NCI-H69 (cell line): ENCODE results near the gene HNRNPC.
A peak's percentile ranks its signal among the peaks of the same experiment; 100 is the strongest.
"Not testable (repeated sequence)": the region's sequence is repeated elsewhere in the genome, so short reads cannot be mapped to it uniquely, and the experiment has no call there.

ENCODE experiments used
- DNase-seq: peaks from one replicate; lab custom pipeline; 2025; lab: John Stamatoyannopoulos, UW

The HNRNPC gene

DNA sequence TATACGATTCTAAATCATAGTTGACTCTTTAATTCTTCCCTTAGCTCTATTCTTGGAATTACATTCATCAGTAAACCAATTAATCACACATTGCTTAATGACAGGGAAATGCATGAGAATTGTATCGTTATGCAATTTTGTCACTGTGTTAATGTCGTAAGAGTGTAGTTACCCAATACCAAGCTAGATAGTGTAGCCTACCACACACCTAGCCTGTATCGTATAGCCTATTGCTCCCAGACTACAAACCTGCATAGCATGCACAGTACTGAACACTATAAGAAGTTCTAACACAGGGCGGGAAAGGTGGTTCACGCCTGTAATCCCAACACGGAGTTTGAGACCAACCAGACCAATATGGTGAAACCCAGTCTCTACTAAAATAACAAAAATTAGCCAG, 24.7 kb downstream of the HNRNPC start:
- DNase-seq: no peak

DNA sequence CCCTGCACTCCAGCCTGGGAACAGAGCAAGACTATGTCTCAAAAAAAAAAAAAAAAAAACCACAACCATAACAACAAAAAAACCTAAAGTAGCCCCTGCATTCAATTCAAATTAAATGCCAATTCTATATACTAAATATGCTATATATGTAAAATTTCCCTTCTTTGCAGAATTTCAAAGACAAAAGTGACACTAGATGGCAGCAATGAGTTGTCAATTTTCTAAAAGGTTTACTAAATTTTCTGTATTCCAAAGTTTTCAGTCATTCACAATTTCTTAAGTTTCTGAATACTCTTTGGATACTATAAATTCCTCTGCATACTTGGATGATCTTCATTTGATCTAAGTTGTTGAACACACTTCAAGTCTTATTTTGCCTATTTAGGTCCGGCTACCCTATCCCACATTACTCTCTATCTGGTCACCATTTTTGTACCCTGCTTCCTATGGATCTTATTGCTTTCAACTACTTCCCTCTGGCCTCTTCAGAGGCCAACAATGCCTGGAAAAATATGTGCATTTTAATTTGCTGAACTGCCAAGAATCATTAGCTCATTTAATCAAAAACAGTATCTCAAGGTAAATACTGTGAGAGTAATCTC, 27.9 kb downstream of the HNRNPC start:
- peak; percentile 22 for DNase-seq

DNA sequence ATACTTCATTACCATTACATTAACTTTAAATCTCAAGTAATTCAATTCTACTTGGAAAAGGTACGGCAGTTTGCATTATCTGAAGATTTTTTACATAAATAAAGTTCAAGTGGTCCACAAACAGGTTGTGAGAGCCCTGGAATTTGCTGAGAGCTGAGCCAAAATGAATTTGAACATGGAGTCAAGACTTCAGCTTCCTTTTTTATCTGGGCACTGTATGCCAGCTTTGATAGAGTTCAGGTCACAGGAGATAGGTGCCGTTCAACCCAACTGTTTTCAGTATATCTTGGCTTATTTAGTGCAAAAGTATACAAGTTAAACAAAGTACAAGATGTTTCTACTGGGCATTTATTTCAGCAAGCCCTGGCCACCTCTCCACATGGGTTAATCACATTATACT, 28.8 kb downstream of the HNRNPC start:
- no peak for DNase-seq

DNA sequence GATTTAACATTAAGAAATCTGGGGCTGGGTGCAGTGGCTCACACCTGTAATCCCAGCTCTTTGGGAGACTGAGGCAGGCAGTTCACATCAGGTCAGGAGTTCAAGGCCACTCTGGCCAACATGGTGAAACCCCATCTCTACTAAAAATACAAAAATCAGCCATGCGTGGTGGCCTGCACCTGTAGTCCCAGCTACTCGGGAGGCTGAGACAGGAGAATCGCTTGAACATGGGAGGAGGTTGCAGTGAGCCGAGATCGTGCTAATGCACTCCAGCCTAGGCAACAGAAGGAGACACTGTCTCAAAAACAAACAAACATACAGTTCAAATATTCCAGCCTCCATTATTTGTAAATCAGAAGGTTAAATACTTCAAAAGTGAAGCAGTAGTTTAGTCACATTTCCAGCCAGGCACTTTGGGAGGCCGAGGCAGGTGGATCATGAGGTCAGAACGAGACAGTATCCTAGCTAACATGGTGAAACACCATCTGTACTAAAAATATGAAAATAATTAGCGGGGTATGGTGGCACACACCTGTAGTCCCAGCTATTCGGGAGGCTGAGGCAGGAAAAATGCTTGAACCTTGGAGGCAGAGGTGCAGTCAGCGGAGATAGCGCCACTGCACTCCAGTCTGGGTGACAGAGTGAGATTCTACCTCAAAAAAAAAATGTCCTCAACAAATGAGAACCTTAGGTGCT, 30.3 kb downstream of the HNRNPC start:
- no peak for DNase-seq

DNA sequence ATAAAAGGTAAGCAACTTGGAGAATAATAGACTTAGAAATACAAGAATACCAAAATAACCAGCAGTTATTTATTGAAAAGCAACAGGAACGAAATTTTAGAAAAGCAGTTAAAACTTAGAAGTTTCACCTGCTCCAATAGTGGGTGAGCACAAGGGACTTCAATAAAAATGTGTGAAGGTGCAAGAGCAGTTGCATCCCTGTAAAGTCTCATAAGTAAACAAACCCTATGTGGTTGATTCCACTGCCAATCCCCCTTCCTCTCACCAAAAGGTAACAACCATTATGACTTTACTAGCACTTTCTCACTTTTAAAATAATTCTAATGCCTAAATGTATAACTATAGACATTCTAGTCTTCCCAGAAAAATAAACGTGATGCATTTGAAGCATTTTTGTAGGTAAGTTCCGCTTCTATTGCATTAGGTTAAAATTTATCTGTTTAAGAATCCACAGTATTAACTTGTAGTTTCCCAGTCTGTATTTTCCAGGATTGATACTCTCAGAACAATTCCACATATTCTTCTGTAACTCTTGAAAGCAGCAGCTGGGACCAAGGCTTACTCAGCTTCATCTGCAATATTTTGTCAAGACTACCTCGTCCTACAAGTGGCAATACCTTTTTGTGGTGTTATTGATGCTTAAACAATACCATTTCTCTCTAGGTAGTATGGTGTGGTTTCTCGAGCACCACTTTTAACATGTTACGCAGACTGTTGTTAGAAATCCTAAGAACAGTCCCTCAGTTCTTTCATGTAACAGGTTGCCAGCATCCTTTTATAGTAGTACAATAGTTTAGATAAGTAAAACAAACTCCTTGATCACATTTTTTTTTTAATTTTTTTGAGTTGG, 32.1 kb downstream of the HNRNPC start:
- no peak for DNase-seq

DNA sequence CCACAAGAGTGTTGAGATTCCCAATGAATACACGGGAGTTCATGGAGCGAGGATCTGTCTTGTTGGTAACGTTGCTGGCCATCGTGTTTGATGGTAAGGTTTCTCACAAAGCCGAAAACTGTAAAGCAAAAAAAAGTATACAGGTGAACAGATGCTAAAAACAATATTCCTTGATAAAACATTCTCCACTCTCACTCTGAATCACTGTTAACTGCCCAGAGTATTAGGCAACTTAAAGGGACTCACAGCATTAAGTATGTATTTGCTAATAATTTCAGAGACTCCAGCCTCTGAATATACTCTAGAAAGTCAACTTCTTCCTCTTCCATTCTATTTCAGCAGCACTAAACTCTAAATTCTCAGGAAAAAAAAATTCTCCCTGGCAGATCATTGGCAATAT, 35.1 kb downstream of the HNRNPC start:
- no peak for DNase-seq

DNA sequence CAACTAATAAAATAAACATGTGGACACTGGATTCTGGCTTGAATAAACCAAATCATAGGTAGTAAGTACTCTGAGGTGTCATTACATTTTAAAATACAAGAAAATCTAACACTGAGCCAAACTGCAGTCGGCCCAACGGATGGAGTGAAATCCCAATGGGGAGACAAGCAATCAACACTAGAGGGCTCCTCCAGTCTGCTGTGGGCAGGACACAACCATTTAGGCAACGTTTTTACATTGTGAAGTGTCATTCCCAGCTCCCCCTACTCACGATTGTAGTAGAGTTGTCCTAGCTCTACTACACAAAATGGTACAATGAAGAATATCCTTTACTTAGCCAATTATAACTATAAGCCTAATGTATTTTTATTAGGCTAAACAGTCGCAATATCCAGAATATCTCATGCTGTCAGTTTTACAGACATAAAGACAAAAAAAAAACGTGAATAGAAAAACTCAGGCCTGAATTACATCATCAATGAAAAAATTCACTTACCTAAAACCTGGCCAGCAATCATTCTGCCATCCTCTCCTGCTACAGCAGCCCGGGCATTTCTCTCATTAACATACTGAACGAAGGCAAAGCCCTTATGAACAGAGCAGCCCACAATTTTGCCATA, 35.7 kb downstream of the HNRNPC start:
- peak; percentile 13 for DNase-seq

DNA sequence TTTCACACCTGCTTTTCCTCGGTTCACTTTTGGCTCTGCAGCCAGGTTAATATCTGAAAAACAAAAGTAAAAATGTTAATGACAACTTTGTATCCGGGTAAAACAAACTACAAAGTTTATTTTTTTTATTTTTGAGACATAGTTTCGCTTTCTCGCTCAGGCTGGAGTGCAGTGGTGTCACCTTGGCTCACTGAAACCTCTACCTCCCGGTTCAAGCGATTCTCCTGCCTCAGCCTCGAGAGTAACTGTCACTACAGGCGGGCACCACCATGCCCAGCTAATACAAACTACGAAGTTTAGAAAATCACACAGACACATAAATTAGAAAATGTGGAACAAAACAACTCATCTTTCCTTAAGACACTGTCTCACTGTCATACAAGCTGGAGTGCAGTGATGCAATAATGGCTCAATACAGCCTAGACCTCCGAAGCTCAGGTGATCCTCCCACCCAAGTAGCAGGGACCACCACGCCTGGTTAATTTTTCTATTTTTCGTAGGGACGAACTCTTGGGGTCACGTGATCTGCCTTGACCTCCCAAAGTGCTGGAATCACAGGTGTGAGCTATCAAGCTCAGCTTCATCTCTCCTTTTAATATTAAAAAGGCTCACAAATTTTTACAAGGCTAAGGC, 38.1 kb downstream of the HNRNPC start:
- no peak for DNase-seq

DNA sequence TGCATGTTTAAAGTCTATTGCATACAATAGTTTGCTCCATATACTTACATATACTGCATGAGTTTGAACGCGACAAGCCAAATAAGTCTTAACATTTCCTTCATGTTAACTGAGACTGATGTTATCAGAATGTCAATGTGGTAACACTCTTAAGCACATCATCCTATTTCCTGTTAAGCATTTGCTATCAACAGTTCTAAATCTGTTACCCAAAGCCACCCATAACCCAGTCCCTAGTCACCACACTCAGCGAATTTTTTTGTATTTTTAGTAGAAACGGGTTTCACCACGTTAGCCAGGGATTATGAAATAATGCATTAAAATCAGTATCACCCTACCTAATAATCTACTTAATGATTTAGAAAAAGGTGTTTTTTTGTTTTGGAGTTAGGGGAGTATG, 39.4 kb downstream of the HNRNPC start:
- DNase-seq: no peak

DNA sequence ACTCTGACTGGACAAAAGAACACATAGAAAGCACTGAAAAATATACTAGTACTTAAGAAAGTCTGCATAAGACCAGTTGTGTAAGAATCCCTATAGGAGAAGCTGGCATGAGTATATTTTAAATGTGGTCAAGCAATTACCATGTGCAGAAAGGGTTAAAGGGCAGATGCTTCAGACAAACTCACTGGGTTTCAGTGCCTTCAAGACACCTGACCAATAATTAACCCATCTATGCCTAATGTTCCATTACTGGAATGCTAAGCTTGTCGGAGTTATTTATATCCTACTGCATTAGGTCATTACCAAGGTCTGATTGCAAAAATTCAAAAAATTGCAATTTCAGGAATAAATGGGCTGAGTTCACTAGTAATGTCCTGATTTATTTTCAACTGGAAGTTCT, 41.3 kb downstream of the HNRNPC start:
- no peak for DNase-seq

DNA sequence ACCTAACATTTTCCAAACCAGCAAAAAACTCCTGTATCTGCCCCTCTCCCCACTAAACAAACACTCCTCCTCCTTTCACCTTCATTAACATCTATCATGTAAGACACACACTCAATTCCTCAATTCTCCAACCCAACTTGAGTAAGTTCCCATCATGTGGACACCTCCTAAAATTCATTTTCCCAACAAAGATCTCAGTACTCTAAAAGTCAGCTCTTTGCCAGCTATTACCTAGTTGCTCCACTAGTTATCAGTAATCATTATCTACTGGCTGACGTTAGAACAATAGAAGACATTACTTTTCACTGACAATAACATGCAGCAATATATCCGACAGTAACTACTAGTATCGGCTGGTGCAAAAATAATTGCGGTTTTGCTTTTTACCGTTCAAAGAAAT, 42.1 kb downstream of the HNRNPC start:
- no peak for DNase-seq

DNA sequence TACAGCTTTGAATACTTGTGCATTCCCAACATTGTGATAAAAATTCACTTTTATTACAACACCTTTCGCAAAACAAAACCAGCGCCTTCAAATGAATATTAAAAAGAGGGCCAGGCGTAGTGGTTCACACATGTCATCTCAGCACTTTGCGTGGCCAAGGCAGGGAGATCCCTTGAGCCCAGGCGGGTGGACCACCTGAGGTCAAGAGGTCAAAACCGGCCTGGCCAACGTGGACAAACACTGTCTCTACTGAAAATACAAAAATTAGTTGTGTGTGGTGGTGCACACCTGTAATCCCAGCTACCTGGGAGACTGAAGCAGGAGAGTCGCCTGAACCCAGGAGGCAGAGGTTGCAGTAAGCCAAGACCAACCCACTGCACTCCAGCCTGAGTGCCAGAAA, 42.8 kb downstream of the HNRNPC start:
- DNase-seq: no peak

DNA sequence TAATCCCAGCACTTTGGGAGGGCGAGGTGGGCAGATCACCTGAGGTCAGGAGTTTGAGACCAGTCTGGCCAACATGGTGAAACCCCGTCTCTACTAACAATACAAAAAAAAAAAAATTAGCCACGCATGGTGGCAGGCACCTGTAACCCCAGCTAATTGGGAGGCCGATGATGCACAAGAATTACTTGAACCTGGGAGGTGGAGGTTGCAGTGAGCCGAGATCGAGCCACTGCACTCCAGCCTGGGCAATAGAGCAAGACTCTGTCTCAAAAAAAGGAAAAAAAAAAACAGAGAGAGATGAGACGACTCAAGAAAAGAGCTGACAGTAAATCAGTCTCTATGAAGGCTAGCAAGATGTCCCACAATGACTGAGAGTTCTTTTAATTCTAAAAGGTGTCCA, 44.1 kb downstream of the HNRNPC start:
- DNase-seq: not testable (repeated sequence)

DNA sequence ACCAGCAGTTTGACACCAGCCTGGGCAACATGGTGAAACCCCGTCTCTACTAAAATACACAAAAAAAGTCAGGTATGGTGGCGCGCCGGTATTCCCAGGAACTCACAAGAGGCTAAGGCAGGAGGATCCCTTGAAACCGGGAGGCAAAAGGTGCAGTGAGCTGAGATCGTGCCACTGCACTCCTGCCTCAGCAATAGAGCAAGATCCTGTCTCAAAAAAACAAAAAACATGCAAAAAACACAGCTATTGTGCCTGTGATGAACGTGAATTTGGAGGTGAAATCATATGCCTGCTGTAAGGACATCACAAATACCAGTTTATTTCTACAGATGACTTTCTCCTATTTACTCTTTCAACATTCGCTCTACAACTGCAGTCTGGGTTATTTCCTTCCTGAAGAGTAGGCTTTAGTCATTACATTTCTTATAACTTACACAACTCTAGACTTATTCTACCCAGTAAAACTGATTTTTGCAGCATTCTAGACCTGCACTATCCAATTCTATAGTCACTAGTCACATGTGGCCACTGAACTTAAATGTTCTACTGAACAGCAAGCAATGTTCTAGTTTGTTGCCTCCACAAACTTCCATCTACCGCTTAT, 48.3 kb downstream of the HNRNPC start:
- DNase-seq: no peak

DNA sequence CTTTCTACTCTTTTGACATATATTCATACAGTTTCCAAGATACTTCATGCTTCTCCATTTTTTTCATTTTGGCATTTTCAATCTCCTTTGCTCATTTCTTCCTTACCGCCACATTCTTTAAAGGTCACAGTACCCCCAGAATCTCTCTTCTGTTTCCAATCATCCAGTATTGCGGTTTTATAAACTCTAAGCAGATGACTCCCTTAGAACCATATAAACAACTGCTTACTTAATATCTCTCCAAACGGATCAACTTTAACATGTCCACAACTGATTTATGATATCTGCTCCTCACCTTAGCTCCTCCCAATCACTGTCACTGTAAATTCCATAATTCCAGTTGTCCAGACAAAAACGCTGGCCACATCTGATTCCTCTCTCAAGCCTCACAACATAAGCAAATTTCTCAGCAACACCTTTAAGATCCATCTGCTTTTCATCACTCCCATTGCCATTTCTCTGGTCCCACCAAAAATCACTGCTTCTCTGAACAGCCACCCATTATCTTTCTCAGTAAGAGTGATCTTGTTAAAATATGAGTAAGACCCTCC, 49.6 kb downstream of the HNRNPC start:
- no peak for DNase-seq

DNA sequence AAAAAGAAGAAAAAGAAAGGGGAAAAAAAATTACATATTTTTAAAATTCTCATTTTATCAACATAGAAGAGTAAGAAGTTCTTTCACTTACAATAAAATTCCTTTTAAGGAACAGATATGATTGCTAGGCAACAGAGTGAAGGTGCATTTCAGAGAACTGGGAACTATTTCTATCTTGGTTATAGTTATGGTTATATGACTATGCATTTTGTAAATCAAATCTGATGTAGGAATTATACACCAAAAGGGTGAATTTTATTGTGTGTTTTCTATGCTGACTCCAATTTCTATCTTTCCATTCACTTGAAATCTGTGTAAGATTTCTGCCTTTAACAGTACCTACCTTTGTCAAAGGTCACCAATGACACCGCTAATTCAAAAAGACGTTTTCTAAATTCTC, 50.1 kb downstream of the HNRNPC start:
- DNase-seq: no peak

DNA sequence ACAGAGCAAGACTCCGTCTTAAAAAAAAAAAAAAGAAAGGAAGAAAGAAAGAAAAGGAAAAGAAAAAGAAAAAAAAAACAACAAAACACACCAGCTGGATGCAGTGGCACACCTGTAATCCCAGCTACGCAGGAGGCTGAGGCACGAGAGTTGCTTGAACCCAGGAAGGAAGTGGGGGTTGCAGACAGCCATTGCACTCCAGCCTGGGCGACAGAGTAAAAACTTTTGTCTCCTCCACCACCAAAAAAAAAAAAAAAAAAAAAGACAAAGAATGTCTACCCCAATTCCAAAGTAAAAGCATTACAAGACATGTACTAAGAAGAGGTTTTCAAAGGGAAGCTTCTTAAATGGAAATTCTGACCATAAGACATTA, 53.4 kb downstream of the HNRNPC start:
- no peak for DNase-seq

DNA sequence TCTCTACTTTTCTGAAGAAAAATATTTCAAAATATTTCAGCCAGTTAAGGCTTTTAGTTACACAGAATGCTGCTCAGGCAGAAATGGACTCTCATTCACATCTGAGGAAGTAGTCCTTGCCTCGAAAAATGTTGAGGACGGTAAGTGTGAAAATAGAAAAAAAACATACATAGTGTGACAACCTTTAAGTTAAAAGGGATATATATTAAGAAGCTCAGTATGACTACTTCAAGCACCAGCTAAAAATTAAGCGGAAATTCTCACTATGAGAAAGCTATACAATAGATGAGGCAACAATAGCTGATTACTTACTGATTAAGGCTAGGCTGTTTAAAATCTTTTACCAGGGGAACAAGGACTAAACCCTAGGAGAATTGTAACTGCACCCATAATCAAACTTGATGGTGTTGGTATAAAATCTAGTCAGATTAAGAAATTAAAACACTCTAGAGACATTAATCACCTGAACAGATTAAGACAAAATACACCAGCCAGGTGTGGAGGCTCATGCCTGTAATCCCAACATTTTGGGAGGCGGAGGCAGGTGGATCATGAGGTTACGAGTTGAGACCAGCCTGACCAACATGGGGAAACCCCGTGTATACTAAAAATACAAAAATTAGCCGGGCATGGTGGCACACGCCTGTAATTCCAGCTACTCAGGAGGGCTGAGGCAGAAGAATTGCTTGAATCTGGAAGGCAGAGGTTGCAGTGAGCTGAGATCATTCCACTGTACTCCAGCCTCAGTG, 53.9 kb downstream of the HNRNPC start:
- DNase-seq: no peak

DNA sequence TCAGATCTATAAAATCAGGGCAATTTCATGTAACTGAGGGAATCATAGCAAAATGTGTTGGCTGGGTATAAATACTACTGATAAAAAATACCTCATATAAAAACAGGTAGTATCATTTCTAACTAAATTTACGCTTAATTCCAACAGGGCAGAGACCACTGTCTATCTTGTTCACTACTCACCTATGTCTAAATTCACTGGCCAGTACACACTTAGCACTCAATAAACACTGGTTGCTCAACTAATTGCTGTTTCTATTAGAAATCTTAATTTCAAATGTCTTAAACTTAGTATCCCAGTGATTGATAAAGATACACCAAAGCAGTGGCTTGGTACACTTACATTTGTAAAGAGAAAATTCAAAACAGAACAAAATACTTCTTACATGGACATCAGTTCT, 55.6 kb downstream of the HNRNPC start:
- DNase-seq: no peak

DNA sequence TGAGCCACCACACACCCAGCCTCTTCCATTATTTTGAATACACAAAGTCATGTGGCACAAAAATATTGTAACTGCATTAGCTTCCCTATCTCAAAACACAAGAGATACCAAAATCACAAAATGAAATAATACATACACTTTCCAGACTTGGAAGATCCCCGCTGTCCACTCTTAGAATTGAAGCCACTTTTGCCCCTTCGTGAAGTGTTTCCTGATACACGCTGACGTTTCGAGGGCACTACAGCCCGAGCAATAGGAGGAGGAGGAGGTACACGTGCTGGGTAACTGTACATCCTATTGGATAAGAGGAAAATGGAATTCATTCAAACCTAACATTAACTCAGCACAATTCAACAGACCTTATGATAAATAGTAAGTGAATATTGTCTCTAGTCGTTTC, 56.4 kb downstream of the HNRNPC start:
- not testable (repeated sequence) for DNase-seq

DNA sequence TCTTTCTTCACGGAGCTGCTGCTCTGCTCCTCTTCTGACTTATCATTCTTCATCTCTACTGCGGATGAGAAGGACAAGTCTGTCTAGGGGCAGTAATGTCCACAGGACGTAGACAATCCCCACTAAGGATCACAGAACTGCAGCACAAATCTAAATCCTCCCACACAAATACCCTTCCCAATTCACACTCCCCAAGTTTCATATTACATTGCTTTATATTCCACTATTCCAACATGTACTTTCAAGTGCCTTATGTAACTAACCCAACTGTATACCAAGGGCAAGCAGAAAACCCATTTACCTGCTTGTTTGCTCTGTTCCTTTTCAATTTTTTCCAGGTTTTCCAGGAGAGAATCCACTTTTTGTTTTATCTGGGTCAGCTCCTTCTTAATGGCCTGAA, 57.7 kb downstream of the HNRNPC start:
- DNase-seq: no peak
